HCEC 1CT (cell line): Measurements from ENCODE around the gene NRP2.
A peak's percentile ranks its signal among the peaks of the same experiment; 100 is the strongest.

ENCODE experiments used
- DNase-seq: peaks from one replicate; pipeline ENCODE4 v3.0.0-alpha.2; 2017

The NRP2 gene

DNA sequence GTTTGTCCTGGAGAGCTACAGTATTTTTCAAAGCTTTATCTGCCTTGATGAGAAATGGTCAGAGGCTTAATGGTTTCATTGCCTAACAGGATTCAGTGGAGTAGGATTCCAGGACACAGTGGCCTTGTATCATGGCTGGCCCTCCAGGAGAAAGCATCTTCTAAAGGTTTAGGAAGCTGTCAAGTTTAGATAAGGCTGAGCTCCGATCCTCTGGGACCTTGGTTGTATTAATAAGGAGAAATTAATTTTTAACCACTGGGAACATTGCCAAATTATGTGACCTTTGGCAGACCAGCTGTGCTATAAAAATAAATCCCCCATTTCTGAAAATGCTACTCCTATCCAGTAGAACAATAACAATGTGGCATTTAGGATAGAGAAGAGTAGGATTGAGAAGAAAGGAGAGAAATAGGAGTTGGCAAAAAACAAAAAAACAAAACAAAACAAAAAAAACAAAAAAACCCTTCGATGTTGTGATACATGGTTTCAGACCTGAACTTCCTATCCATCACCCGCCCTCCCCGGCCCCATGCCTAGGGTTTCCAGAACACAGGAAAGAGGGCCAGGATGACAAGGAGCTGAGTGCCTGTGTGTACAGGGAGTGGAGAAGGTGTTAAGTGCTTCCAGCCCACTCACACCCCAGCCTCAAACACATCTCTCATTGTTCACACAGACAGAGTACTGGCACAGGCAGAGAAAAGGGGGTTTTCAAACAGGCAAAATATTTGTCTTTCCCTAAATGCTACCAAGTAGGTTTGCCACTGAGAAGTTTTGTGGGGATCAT lies 6.3 kb downstream of the NRP2 start:
- DNase-seq = no peak

DNA sequence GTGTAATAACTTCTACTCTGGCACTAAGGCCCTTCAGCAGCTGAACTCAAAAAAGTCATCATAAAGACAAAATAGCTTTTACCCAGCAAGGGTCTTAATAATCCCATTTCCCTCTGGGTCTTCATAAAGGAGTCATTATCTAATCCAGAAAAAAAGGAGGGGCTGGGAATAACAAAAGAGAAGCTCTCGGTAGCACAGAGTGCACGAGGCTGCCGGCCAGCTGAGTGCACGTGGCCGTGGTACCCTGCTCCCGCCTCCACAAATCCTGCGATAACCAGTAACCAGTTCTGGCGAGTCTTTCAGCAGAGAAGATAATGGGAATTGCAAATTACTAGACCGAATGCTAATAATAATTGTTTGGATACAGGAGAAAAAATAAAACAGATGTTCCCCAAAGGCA lies 7.5 kb downstream of the NRP2 start:
- DNase-seq = no peak

DNA sequence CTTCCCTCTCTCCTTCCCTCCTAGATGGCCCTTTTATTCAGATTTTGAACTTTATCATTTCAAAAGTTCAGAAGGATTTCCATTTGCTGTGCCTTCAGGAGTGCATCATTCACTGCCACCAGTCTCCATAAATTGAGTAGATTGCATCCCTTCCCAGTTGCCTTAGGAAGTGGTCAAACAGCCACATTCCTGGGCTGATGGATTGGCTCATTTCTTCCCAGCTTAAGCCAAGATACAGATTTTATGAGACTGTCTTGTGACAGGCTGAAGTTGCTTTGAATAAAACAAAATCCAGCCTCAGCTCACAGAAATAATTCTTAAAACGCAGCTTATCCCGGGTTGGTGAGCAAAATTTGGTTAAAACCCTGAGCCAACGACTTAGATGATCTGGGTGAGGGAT lies 9.8 kb downstream of the NRP2 start:
- peak; percentile 77 for DNase-seq

DNA sequence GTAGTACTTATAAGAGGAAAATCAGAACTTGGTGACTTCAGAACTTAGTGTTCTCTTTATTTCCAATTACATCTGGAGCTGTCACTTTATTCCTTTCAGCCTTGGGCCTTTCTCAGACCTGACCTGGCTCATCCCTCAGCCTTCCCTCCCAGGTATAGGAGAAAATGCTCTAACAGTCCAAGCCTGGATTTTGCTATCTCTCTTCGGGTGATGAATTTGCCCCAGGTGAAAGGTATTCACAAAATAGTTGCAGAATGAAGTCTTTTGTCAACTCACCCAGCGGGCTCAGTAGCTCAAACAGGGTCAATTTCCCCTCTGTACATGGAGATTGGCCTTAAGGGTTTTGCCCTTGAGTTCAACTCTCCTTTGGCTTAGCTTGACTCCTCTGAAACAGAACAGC lies 12.0 kb downstream of the NRP2 start:
- no peak for DNase-seq

DNA sequence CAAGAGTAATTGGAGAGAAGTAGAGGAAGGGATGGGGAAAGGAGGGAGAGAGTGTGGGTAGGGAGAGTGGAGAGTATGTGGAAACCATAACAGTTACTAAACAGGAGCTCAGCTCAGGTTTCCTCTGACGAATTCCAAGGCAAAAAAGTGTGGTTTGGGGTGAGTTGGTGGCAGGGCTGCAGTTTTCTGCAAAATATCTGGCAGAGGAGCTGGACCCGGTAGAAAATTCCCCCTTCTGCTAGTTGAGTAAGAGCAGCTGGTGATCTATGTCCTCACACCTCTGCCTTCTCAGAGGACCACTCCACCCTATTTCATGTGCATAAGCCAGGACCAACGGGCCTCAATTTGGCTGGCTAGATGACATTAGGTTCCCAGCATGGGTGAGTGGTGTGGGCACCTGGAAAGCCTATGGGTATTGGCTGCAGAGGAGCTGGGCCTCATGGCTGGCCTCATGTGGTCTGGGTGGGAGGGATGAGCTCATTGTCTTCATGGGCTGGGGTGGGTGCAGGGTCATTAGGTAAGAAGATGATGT lies 13.2 kb downstream of the NRP2 start:
- DNase-seq = peak; percentile 82

DNA sequence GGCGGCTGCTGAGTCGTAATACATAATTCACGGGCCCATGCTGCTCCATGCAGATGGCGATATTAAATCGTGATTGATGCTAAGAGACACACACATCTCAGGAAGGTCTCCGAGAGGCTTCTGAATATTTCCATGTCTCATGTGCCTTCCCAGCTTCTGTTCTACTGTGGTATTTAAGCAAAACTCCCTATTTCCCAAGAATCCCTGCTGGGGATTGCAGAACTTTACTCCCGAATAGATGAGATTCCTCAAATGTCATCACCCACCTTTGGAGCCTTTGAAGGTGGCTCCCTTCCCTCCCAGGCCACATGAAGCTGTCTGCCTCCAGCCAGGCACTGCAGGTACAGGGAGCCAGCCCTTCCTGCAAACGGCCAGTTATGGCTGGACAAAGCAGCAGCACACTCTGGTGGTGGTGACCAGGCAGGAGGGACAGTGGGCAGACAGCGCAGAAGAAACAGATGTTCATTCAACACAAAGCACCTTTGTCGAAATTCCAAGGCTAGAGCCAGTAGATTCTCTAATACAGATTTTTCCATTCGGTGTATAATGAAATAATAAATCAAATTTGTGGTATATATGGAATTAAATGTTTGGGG lies 14.1 kb downstream of the NRP2 start:
- no peak for DNase-seq

DNA sequence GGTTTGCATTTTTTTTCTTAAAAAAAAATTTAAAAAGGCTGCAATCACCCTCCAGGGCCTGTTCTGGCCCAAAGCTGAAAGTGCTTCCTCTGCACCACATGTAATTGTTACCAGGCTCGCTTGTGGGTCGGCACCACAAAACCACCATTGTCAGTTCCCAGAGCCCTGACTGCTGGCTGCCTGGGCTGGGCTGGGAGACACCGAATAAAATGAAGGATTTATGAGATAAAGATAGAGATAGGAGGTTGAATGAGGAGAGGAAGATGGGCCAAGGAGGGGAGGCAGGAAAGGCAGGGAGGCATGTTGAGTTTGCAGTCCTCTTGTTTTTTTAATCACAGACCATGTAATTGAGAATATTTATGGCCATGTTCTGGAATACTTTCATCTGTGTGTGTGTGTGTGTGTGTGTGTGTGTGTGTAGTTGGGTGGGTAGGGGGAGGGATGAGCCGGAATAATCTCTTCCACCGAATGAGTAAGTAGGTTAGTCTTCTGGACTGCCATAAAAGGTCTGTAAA lies 14.7 kb downstream of the NRP2 start:
- DNase-seq = peak; percentile 11

DNA sequence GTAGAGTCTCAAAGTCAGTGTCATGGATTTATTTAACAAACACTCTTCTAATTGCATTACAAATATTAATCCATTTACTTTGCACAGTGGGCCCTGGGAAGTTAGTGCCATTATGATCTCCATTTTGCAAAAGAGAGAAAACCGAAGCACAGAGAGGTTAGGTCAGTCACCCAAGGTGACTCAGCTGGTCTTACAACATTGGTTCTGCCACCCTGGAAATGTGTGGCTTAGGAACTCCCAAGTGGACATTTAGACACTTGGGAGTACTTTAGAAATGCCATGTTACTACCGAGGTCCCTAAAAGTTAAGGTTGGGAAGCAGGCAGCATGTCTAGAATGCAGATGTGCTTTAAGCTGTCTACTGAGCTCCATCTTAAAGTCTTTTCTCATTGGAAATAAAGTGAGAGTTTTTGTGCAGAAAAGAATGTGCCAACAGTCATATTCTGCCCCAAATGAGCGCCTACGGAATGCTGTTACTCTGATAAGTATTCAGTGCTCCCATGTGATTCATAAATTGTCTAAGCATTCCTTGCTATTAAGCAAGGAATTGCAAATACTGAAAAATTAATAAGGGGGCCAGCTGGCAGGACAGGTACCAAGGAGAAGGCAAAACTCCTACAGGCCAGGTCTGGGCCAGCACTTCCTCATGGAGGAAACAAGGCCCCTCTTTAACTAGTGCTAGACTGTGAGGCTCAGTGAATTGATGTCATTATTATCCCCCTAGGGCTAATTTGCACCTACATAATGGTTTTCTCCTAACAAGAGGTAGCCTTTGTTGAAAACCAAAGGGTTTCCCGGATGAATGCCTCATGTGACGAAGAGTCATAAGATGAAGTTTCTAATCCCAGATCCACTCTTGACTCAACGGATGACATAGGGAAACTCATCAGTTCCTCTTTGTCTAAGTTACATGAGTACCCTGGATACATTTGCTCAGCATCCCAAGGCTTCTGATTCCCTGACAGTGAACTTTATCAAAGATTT lies 16.3 kb downstream of the NRP2 start:
- DNase-seq = peak; percentile 76

DNA sequence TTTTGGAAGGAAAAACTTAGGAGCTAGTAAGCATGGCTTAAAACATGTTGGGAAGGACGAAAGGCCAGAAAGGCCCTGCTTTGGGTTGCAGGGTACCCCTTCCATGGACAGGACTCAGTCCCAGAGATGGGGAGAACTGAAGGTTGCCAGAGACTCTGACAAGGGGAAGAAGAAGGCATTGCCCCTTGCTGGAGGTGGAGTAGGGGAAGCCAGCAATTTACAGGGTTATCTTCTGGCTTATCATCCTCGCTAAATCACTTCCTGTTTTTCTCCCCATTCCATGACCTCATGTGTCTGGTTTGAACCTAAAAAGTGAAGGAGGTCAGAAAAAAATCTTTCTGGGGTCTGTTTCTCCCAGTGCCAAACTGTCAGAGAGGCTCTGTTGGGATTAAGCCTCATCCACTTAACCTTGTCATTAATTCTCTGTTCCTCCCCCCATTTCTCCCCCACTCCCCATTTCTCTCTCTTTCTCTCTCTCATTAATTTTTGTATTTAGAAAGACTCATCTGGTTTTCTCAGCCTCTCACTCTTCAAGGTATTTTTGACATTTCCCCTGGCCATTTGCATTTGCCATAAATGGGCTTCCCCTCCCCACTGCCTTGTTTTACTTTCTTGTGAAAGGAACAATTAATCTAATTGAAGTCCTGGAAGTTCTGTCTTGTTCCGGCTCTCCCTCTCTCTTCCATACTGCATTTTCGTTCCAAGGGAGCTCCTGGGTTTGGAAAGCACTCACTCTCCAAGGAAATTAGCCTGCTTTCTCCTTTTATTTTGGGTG lies 17.4 kb downstream of the NRP2 start:
- no peak for DNase-seq

DNA sequence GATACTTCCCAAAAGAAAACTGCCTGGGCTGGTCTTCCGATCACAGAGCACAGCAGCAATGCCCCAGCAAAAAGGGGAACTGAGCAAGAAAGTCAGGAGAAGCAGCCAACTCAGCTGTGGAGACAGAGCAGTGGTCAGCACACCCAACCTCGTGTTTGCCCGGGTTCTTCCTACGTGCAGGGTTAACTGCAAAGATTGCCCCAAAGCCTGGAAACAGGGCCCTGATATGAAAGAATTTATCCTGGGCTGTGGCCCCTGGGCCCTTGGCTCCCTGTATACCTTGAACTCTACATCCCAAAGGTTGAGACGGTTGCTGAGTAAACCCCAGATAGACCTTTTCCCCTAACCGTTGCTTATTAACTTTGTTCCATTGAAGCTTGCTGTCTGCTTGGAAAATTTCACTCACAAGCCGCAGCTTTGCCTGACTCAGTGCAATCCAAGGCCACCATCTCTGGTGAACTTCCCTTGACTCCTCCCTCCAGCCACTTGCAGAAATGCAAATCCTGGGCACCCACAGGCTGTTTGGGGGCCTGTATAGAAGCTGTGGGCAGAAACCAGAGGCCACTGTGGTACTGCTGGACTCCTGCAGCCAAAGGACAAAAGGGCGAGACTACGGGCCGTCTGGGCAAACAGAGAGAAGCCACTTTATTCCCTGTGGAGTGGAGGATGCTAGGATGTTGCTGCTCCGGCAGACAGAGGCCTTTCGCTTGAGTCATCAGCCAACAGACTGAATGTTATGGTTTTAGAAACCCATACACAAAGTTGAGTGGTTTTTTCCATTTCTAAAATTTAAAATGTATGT lies 18.2 kb downstream of the NRP2 start:
- DNase-seq = peak; percentile 88

DNA sequence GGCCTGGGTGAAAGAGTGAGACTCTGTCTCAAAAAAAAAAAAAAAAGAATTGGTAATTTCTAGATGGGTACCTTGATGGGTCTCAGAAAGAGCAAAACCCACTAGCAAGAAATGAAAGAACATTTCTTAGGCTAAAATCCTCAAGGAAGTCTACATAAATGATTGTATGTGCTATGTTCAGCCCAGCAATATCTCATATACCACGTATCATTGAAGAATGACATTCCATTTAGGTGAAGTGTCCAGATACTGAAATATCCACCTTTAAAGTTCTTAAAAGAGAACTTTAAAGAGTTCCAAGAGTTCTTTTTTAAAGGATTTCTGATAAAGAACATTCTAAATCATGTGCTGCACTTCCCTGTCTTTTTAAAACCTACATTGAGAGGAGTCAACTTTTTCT lies 19.2 kb downstream of the NRP2 start:
- DNase-seq = peak; percentile 51

DNA sequence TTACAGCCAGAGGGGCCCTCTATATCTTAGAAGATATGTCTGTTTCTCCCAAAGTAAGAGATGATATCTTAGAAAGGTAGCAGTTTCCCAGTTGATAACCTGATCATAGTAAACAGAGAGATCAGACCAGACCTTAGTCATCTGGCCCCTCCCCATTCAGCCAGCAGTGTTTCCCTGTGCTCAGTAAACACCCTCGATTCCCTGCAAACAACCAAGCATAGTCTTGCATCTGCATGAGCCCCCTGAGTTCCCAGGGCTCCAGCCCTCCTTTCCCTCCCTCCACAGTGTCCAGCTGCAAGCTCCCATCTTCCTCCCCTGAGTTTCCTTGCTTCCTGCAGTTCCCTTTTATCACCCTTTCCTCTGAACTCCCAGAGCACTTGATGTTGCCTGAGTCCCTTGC lies 20.3 kb downstream of the NRP2 start:
- DNase-seq = no peak

DNA sequence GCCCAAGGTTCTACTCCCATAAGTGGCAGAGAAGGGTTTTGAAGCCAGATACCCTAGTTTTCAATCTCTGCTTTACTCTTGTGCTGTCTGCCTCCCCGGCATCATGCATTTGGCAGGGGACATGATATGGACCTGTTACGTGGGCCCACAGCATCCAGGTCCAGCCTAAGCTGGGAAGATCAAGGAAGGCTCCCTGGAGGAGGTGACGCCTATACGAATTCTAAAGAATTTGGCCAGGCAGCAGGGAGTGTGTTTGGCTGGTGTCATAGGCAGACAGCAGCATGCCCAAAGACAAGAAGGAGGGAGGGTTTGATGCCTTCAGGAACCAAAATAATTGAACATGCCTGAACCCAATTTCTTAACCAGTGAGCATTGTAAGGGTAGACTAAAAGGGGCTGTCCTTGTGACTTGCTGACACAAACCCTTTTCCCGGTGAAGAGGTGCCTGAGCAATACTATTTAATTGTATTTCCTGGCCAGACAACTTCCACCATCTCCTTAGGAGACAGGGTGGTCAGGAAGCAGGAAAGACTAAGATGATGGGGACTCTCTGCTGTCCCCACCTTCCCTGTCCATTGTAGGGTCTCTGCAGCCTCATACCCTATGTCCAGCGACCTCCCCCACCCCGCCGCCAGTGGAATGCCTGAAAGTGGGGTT lies 21.3 kb downstream of the NRP2 start:
- no peak for DNase-seq

DNA sequence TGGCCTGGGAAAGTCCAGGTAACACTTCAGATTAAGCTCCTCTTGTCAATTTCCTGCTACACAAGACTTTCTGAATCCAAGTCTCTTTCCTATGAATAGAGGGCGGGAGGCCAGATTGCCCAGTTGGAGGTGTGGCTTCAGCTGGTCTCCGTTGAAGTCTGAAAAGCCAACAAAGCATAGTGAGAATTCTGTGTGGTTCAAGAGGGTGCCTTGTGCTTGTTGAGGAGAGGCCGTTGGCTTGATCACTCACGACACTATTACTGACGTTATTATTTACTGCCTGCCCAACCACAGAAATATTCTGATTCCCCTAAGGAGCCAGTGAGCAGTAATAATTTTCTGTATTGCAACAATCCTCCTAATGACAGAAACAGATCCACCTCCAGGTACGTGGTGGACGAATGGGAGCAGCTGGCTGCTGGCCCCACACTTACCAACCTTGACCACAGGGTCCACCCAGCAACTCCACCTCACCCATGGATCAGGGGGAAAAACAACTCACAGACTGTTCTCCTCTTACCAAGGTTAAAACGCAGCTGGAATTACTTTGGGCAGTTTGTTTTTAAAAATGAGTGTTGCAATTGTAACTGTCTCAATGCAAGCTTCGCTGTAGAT lies 21.9 kb downstream of the NRP2 start:
- DNase-seq = no peak

DNA sequence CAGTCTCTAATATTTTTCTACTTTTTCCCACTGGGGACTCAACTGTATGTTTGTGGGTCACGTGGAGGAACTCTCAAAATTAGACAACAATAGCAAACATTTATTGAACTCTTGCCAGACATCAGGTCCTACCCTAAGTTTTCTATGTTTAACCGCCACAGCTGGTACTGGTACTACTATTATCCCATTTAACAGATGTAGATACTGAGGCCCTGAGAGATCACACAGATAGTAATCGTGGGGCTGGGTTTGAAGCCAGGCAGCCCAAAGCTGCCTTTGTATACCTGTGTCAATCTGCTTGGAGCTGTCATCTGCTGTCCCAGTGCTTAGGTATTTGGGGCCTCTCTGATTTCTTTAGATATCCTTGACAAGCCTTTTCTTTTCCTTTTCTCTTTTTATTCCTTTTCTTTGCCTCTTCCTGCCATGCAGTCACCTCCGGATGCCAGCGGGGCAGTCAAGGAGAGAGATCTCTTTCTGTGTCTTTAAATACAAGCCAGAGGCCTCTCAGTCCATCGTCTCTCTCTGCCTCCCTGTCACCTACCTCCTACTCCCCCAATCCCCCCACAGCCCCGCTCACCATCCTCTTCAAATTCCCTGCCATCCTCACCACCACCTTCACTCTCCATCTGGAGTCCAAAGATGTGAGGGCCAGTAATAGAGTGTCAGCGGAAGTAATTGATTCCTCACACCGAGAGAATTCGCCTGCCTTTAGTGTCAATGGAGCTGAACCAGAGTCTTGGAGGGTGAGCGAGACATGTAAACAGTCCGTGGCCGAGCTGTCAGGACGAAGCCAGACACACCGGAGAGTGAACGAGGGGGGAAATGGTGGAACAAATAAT lies 23.4 kb downstream of the NRP2 start:
- DNase-seq = no peak

DNA sequence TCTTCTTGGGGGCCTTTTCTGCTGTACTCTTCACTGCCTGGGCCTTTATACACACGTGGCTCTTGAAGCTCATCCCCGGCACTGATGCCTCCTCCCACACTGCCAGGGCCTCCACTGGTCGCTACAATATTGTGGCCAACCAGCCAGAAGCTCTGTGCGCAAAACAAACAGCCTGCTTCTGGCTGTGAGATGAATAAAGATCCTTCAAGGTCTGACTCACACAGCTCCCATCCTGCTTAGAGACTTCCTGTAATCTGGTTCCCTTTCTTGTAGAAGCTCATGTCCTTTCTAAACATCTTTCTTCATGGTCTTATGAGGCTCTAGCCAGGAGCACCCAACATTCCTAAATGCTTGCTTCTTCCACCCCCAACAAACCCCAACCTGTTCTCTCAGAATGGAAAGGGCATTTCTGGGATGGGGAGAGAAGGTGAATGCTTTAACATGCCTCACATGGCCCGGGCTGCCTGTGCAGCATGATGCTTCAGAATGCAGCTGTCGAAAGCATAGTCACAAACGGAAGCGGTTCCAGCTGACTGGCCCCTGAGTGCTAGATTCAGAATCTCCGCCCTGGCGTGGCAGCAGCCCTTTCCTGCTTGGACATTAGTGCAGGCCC lies 24.6 kb downstream of the NRP2 start:
- DNase-seq = peak; percentile 92

DNA sequence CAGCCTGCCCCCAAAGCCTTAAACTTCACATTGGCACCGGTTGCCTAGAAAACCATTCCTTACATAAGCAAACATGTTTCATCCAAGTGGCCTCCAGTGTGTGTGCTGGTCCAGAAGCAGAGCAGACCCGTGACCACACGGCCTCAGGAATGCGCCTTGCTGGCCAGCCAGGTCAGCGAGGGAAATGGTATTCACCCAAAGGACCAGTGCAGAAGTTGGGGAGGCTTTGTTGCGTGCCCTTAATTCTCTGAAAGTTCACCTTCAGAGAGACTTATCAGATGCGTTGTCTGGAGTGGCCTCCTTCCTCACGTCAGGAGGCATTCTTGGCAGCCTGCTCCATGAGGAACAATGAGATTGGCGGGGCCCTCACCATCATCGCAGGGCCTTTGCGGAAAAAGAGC lies 25.9 kb downstream of the NRP2 start:
- no peak for DNase-seq

DNA sequence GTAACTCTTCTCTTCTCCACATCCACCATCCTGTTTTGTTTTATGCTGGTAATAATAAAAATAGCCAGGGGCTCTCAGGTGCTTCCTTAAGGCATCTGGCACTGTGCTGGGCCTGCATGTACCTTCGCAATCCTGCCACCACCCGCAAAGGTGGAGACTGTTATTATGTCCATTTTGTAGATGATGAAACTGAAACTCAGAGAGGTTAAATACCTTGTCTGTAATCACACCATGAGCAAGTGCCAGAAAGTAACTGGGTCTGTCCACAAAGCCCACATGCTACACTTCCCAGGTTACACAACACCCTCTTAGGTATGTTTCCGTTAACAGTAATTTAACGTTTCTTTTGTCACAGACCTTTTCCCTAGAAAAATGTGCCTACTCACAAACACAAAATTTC lies 27.0 kb downstream of the NRP2 start:
- DNase-seq = no peak

DNA sequence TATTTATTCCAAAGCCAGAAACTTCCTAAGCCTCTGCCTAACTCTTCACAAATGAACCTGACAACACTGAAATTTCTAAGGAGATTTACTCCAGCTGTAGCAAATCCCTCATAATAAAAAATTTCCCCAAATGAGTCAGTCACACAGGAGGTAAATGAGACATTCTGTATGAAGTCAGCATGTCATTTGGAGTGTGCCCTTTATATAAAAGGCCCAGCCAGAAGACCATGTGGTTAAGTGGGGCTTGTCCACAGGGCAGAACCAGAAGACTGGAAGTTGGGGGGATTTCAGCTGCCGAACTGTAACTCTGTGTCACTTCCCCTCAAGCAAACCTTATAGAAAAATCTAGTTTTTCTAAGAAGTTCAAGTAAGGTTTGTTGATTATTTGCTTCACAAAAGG lies 30.2 kb downstream of the NRP2 start:
- DNase-seq = peak; percentile 88
